Activated B cell treated with CpG ODN at 0.5 μM for 24 hours (primary cell): ENCODE results near the gene LAX1. TPM values are rescaled to one million over a fixed set of nuclear protein-coding genes. Genes with fewer than 3 reads are reported as not detected.

Source experiments
- ATAC-seq: fragments of 200-7000 bp; cut with Tn5 transposase; one replicate; pipeline ENCODE4 v1.10.0; 2021; ENCODE audit warnings: low read depth, mild to moderate bottlenecking, moderate library complexity
- CTCF ChIA-PET: fragments of 350-600 bp; sonication (Branson Sonifier 250); formaldehyde crosslinking; loops from one replicate; lab custom pipeline; 2021; ENCODE audit warnings: antibody characterized with exemption; lab: Charles Lee
- POLR2A ChIA-PET: fragments of 350-600 bp; sonication (Branson Sonifier 250); formaldehyde crosslinking; loops from one replicate; lab custom pipeline; 2021; ENCODE audit warnings: antibody characterized with exemption; lab: Charles Lee
- DNase-seq: peaks from one replicate; pipeline ENCODE4 v3.0.0; 2022
- H3K27ac Mint-ChIP-seq: one replicate; pipeline ENCODE4 v1.8.0; 2020; ENCODE audit warnings: mixed read lengths
- H3K27me3 Mint-ChIP-seq: one replicate; pipeline ENCODE4 v1.8.0; 2021; ENCODE audit warnings: mixed read lengths
- H3K36me3 Mint-ChIP-seq: one replicate; pipeline ENCODE4 v1.8.0; 2021; ENCODE audit warnings: low read depth, mixed read lengths
- H3K4me1 Mint-ChIP-seq: one replicate; pipeline ENCODE4 v1.8.0; 2021; ENCODE audit warnings: mixed read lengths
- H3K4me3 Mint-ChIP-seq: one replicate; pipeline ENCODE4 v1.8.0; 2020; ENCODE audit warnings: mild to moderate bottlenecking, mixed read lengths
- H3K9me3 Mint-ChIP-seq: one replicate; pipeline ENCODE4 v1.8.0; 2020; ENCODE audit warnings: mixed read lengths
- CTCF ChIP-seq: fragments of 200-600 bp; IDR thresholded peaks from one replicate; pipeline ENCODE4 v1.8.0; 2022; ENCODE audit warnings: antibody characterized with exemption, mild to moderate bottlenecking
- intact Hi-C: fragments of 100-400 bp; cut with micrococcal nuclease; formaldehyde crosslinking; loops from one replicate; pipeline ENCODE4 v1.15.1; 2024
- total RNA-seq: library from RNA; stranded (reverse); gene quantifications from 2 replicates; pipeline ENCODE4 v1.2.3, GENCODE V29; 2022

The LAX1 gene
- total RNA-seq, 1 donor from 2014 or later = 13.5 TPM

- Mint-ChIP-seq H3K36me3 (peaks cover 42% of the 10 kb centered on the region), H3K27me3 (no peaks in the 10 kb centered on the region), H3K4me3 (peak overlapping the region; percentile 99), H3K4me1 (peaks cover 47% of the 10 kb centered on the region), H3K9me3 (no peaks in the 10 kb centered on the region), H3K27ac (peak overlapping the region; percentile 95)
- ChIA-PET POLR2A (interaction anchor here (0.6 kb wide), 1 partner anchor 9 kb away, joined by 3 read pairs; no protein-coding TSS in a partner anchor), CTCF (no interaction called here)
- ATAC-seq (no peak), DNase-seq (no peak)
- intact Hi-C loops = loop anchor here (1.0 to 10.0 kb wide), 9 partner anchors 30 to 1327 kb away; partner anchors contain the start of genes ATP2B4, LAX1, MDM4 and RBBP5
- TF ChIP-seq CTCF = no peak
Measured at GRCh38 chr1:203794764-203795440, 29.9 kb downstream of the LAX1 start.

- Mint-ChIP-seq H3K27me3 (no peaks in the 10 kb centered on the region), H3K4me1 (peaks cover 51% of the 10 kb centered on the region), H3K9me3 (no peaks in the 10 kb centered on the region), H3K27ac (peak within 1 kb of the TSS; percentile 95), H3K4me3 (peak within 1 kb of the TSS; percentile 99), H3K36me3 (peaks cover 45% of the 10 kb centered on the region)
- ChIA-PET POLR2A (interaction anchor here (0.6 kb wide), 1 partner anchor 23 kb away, joined by 3 read pairs; no protein-coding TSS in a partner anchor), CTCF (no interaction called here)
- intact Hi-C loops = loop anchor here (1.0 to 10.0 kb wide), 9 partner anchors 30 to 1327 kb away; partner anchors contain the start of genes ATP2B4, LAX1, MDM4 and RBBP5
- no peak for TF ChIP-seq CTCF
- ATAC-seq (peak; percentile 97), DNase-seq (peak; percentile 90)
Measured at GRCh38 chr1:203795441-203796235, 30.7 kb downstream of the LAX1 start, which contains the start of the genes ZBED6 and ZC3H11A. TSS of gene ZBED6 (plus strand) at chr1:203795623. CDS start at chr1:203797523, 1,900 bp downstream. TSS of gene ZC3H11A (plus strand) at chr1:203795623. CDS start at chr1:203817071, 21,448 bp downstream.

GRCh38 chr1:203796236-203796605, 31.2 kb downstream of the LAX1 start:
- H3K4me1 Mint-ChIP-seq = peaks cover 53% of the 10 kb centered on the region
- ATAC-seq = peak; percentile 11
- CTCF ChIA-PET = no interaction called here

GRCh38 chr1:203797216-203797615, 32.2 kb downstream of the LAX1 start:
- H3K27me3 Mint-ChIP-seq = no peaks in the 10 kb centered on the region
- no peaks in the 10 kb centered on the region for H3K9me3 Mint-ChIP-seq
- ChIA-PET POLR2A (interaction anchor here (1.1 to 1.3 kb wide), 2 partner anchors 16 to 44 kb away, joined by 3 to 7 read pairs; no protein-coding TSS in a partner anchor), CTCF (no interaction called here)
- intact Hi-C loops = loop anchor here (5.0 to 10.0 kb wide), 5 partner anchors 170 to 1325 kb away; partner anchors contain the start of genes ATP2B4, MDM4, RBBP5 and TMEM183A
- no peak for ATAC-seq
- peaks cover 57% of the 10 kb centered on the region for H3K4me1 Mint-ChIP-seq
- DNase-seq = no peak
- no peak overlapping the region for H3K27ac Mint-ChIP-seq
- peaks cover 53% of the 10 kb centered on the region for H3K36me3 Mint-ChIP-seq
- no peak for TF ChIP-seq CTCF
- peak overlapping the region; percentile 55 for H3K4me3 Mint-ChIP-seq

More at GRCh38 chr1:203796236-203796605, 31.2 kb downstream of the LAX1 start:
- no peak for TF ChIP-seq CTCF
- Mint-ChIP-seq H3K9me3 (no peaks in the 10 kb centered on the region), H3K27me3 (no peaks in the 10 kb centered on the region), H3K4me3 (peak overlapping the region; percentile 99), H3K27ac (peak overlapping the region; percentile 95), H3K36me3 (peaks cover 47% of the 10 kb centered on the region)
- intact Hi-C loops = loop anchor here (5.0 to 10.0 kb wide), 5 partner anchors 169 to 1326 kb away; partner anchors contain the start of genes ATP2B4, MDM4, RBBP5 and TMEM183A
- POLR2A ChIA-PET = interaction anchor here (0.6 kb wide), 1 partner anchor 24 kb away, joined by 3 read pairs; no protein-coding TSS in a partner anchor
- peak; percentile 30 for DNase-seq
